Spinal cord (tissue), 10 donors: ENCODE results near the gene SRXN1. TPM values are rescaled to one million over a fixed set of nuclear protein-coding genes. Genes with fewer than 3 reads are reported as not detected.
A peak's percentile ranks its signal among the peaks of the same experiment; 100 is the strongest.

Experiments used
- DNase-seq, 6 donors: peaks; one replicate each; pipeline versions ENCODE4 v3.0.0 to v3.0.0-alpha.2; 2013 to 2015; ENCODE audit warnings: low spot score in 6 of 6, low read depth in 4 of 6
- H3K27ac ChIP-seq: one replicate; pipeline ENCODE4 v1.5.1; 2013; ENCODE audit warnings: low read depth, low read length, control low read depth
- H3K27me3 ChIP-seq: one replicate; pipeline ENCODE4 v1.6.1; 2013; ENCODE audit warnings: low read length; ENCODE audit not compliant: control insufficient read depth, insufficient read depth
- H3K36me3 ChIP-seq: one replicate; pipeline ENCODE4 v1.6.1; 2013; ENCODE audit warnings: low read length; ENCODE audit not compliant: control insufficient read depth, insufficient read depth
- H3K4me1 ChIP-seq: one replicate; pipeline ENCODE4 v1.6.1; 2013; ENCODE audit warnings: low read length; ENCODE audit not compliant: control insufficient read depth, insufficient read depth
- H3K4me3 ChIP-seq: one replicate; pipeline ENCODE4 v1.5.1; 2013; ENCODE audit warnings: low read depth, low read length, control low read depth
- H3K9me3 ChIP-seq: one replicate; pipeline ENCODE4 v1.6.1; 2013; ENCODE audit warnings: low read length; ENCODE audit not compliant: control insufficient read depth, insufficient read depth
- WGBS: methylation state at CpG from one replicate; pipeline ENCODE4 v1.1.5; 2013; ENCODE audit warnings: missing lambda C conversion rate; ENCODE audit not compliant: insufficient coverage; 5-methylcytosine and 5-hydroxymethylcytosine counted together
- polyA plus RNA-seq, 2 donors: library from polyadenylated mRNA; unstranded; fragments of 120-200 nt; gene quantifications; one replicate each; pipeline ENCODE4 v1.2.1, GENCODE V29; 2013; ENCODE audit not compliant: insufficient read length in 2 of 2
- total RNA-seq, 2 donors: library from RNA; depleted of rRNA in 1 of 2; stranded (reverse); fragments of 120-200 nt in 1 of 2; fragments of >200 nt in 1 of 2; gene quantifications; one replicate each; pipeline versions ENCODE4 v1.2.3 to v1.2.4, GENCODE V29; 2013 to 2014
- donor health status: healthy.

The SRXN1 gene
- total and polyA plus RNA-seq, 4 donors, result 20.3 to 23.8 (median 21.5) TPM

DNA sequence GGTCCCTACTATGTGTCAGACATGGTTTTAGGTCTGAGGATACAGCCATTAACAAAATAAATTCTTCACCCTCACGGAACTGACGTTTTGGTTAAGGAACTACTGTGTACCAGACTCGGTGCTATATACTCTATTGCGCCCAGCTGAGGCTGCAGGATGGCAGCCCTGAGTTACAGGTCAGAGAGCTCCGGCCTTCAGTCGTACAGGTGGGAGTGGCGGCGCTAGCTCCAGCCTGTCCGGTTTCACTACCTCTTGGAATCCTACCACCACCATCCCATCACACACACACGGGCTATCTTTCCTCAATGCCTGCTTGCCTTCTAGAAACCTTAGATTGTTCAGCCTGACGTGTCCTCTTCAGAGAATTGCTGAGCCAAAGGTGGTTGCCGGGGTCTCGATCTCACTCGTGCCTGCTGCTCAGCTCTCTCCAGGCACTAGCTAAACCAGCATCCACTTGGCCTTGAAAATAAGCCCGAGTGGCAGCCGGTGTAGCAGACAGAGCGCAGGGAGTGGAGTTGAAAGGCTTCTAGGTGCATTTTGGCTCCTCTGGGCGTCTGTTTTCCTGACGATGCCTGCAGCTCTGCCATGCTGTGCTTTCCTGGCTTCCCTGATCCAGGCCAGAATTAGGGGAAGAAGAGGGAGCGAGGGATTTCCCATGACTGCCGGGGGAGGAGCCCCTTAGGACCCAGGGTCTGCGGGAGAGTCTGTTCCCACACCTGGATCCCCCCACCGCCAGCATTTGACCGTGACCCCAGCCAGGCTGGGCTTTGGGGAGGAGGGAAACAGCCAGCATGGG, 41.8 kb downstream of the SRXN1 start:
- Histone ChIP-seq H3K9me3 (no peaks in the 10 kb centered on the region), H3K27ac (no peak overlapping the region), H3K4me1 (peaks cover 32% of the 10 kb centered on the region), H3K36me3 (no peaks in the 10 kb centered on the region), H3K4me3 (no peak overlapping the region), H3K27me3 (peaks cover 31% of the 10 kb centered on the region)
- 51% methylated on average over 24 of the region's 24 CpGs for WGBS
- DNase-seq, result no peak

DNA sequence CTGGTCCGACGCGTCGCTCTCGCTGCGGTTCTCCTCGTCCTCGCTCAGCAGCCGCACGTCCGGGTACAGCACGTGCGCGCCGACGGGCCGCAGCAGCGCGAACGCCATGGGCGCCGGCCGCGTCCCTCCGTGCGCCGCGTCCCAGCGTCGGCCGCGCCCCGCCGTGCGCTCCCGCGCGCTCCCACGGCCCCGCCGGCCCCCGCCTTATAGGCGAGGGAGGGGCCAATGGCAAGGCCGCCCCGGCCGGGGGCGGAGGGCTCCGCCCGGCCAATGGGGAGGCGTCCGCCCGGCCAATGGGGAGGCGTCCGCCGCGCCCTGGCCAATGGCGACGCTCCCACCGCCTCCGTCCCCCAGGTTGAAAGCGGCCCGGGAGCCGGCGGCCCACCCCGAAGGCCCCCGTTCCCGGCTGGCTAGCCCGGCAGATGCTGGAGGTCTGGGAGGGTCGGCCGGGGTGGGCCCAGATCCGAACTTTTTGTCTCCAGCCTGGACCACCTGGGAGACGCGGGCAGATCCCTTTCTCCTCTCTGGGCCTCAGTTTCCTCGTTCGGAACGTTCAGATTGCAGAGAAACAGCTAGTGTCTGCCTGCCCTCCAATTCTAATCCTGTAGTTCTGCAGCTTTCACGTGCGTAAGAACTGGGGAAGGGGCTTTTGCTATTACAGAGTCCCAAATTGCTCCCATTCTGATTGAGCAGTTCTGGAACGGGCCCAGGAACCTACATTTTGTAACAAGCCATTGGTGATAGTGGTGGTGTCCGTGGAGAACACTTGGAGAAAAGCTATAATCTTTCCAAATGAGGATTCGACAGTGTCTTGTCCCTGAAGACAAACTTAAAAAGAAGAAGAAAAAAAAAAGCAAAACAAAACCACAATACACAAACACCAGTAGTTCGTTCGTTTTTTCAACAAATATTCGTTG, 42.6 kb downstream of the SRXN1 start, which contains the start of gene TCF15:
Gene TCF15, minus strand, starts transcription at position 180 of the 917 bp plus-strand sequence. Its CDS starts 72 bp downstream, at position 108.
- peaks cover 31% of the 10 kb centered on the region for H3K27me3 ChIP-seq

DNA sequence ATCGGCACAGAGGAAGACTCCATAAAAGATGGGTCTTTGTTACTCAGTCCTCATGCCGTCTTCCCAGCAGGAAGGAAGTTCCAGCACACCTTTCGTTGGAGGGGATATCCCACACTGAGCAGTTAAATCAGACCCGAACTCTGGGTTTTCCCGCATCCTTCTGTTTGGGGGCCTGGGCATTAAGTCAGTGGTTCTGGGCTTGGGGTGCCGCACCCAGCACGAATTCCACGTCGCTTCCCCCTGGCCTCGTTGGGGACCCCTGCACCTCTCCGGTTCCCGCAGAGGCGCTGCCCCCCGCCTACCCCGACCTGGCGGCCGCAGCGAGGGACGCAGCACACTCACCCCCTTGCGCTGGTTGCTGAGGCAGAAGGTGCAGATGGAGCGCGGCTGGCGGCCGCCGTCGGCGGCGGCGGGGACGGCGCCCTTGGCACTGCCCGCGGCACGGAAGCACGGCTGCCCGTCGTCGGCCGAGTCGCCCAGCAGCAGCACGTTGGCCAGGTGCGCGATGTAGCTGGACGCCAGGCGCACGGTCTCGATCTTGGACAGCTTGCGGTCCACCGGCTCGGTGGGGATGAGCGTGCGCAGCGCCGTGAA, 43.5 kb downstream of the SRXN1 start:
- Histone ChIP-seq H3K27me3 (peaks cover 31% of the 10 kb centered on the region), H3K4me1 (peaks cover 38% of the 10 kb centered on the region), H3K27ac (no peak overlapping the region), H3K9me3 (no peaks in the 10 kb centered on the region), H3K4me3 (no peak overlapping the region), H3K36me3 (peaks cover under 1% of the 10 kb centered on the region)
- no peak for DNase-seq
- 4% methylated on average over 53 of the region's 54 CpGs for WGBS

More for the DNA sequence above, 42.6 kb downstream of the SRXN1 start, which contains the start of gene TCF15:
- Histone ChIP-seq H3K27ac (no peak within 1 kb of the TSS), H3K36me3 (no peaks in the 10 kb centered on the region), H3K4me1 (peaks cover 38% of the 10 kb centered on the region), H3K9me3 (no peaks in the 10 kb centered on the region), H3K4me3 (no peak within 1 kb of the TSS)
- 2% methylated on average over 79 of the region's 84 CpGs for WGBS
- peak in 5 of 6 donors; percentile 23 to 83 (median 42) for DNase-seq

DNA sequence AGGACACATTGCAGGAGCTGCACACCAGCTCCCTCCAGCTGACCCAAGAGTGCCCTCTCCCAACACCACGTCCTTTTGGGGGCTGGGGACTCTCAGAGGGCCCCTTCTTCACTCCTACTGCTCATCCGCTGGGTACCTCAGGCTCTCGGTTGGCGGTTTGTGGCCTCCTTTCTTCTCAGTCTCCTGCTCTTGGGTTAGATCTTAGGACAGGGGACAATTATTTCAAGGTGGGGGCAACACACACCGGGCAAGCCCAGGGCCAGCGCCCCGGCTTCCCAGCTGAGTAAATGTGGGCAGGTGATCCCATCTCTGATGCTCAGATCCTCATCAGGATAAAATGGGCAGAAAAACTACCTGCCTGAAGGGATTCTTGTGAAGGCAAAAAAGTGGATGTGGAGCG, 44.0 kb downstream of the SRXN1 start:
- DNase-seq, result no peak
- Histone ChIP-seq H3K36me3 (peaks cover 3% of the 10 kb centered on the region), H3K4me1 (peaks cover 41% of the 10 kb centered on the region), H3K27me3 (peaks cover 31% of the 10 kb centered on the region), H3K9me3 (no peaks in the 10 kb centered on the region), H3K4me3 (no peak overlapping the region), H3K27ac (no peak overlapping the region)
- WGBS, result 65% methylated on average over 7 of the region's 8 CpGs

DNA sequence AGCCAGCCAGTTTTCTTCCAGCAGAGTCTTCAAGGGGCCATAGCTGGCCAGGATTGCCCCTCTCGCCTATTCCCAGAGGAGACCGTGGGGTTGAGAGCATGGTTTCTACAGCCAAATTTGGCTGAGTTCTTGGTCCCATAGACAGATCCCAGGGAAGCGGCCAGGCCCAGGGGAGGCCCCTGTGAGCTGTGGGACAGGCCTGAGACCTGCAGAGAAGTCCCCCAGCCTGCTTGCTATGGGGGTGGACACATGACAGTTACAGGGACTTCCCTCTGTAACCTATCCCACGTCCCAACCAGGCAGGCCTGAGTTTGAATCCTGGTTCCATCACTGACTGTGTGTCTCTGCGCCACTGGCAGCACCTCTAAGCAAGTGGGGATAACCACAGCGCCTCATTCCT, 45.5 kb downstream of the SRXN1 start:
- H3K9me3 ChIP-seq, result no peaks in the 10 kb centered on the region
- no peak for DNase-seq
- H3K27ac ChIP-seq, result no peak overlapping the region
- peaks cover 3% of the 10 kb centered on the region for H3K36me3 ChIP-seq
- peaks cover 29% of the 10 kb centered on the region for H3K27me3 ChIP-seq
- peaks cover 41% of the 10 kb centered on the region for H3K4me1 ChIP-seq
- 83% methylated on average over 5 of the region's 6 CpGs for WGBS
- no peak overlapping the region for H3K4me3 ChIP-seq

DNA sequence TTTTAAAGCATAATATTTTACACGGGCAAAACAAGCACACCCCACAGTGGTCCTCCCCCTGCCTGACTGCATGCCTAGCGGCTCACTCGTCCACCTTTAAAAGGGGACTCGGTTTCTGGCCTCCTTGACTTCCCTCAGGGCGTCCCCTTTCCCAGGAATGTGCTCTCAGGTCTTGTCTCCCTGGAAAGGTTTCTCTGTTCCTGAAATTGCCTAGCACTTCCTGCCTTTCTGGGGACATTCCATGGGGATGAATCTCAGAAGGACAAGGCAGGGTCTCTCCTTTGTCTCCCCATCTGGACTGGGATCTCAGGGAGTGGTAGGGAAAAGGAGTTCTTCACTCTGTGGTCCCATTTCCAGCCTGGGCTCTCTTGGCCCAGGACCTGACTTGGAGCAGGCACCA, 47.8 kb downstream of the SRXN1 start:
- H3K36me3 ChIP-seq, result peaks cover 3% of the 10 kb centered on the region
- H3K4me3 ChIP-seq, result no peak overlapping the region
- WGBS, result 86% methylated on average over 5 of the region's 5 CpGs
- no peak for DNase-seq
- no peak overlapping the region for H3K27ac ChIP-seq
- peaks cover 32% of the 10 kb centered on the region for H3K4me1 ChIP-seq
- peaks cover 11% of the 10 kb centered on the region for H3K27me3 ChIP-seq
- H3K9me3 ChIP-seq, result no peaks in the 10 kb centered on the region

DNA sequence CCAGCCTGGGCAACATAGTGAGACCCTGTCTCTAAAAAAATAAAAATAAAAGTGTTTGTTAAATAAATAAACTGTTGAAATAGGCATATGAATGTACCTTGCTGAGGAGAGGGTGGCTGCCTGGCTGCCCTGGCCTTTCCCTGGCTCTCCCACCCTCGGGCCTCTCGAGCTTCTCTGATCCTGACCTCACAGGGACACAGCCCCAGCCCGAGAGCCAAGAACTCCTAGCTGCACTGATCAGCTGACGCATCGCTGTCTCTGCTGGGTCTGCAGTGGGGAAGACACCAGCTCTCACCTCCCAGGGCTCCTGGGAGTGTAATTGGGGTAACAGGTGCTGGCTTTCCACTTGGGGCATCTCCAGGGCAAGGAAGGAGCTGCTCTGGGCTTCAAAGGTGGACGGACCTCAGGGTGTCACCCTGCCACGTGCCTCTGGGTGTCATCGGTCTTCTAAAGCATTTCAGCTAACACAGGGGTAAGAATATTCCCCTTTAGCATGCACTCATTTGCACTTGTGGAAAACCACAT, 49.8 kb downstream of the SRXN1 start:
- Histone ChIP-seq H3K4me1 (peaks cover 20% of the 10 kb centered on the region), H3K27me3 (peaks cover 3% of the 10 kb centered on the region), H3K4me3 (no peak overlapping the region), H3K9me3 (no peaks in the 10 kb centered on the region), H3K27ac (no peak overlapping the region), H3K36me3 (peaks cover 3% of the 10 kb centered on the region)
- no peak for DNase-seq
- 82% methylated on average over 8 of the region's 8 CpGs for WGBS

DNA sequence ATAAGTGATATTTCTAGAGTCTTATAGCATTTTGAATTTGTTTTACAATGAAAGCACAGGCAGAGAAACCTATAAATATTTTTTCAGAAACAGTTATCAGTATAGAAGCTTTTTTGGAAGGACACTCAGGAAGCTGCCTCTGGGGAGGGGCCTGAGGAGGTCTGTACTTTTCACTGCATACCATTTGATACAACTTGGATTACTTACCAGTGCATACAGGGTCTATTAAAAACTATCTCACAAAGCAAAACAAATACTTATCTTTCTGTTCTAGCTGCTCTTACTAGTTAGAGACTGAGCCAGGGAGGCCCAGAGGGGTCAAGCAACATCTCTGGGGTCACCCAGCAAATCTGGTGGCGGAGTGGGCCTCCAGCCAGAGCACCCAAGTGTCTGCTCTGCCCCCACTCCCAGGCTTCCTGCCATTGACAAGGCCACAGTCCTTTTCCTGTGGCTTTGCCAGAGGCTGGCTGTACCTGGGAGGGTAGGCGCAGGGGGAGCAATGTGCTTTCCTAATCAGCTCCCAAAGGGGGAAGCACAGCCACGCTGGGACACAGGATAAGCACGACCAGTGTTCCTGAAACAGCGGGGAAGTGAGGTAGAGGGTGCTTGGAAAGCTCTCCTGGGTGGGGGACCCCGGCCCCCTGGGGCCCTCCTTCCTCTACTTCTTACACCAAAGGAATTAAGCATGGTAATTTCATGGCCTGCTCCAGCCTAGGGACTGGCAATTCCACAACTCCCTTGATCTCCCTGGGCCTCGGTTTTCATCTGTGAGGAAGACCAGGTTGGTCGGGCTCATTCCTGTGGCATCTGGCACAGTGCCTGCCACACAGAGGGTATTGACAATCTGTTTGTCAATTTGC, 50.7 kb downstream of the SRXN1 start:
- Histone ChIP-seq H3K27ac (no peak overlapping the region), H3K36me3 (peaks cover 3% of the 10 kb centered on the region), H3K4me3 (no peak overlapping the region), H3K4me1 (peaks cover 14% of the 10 kb centered on the region), H3K27me3 (no peaks in the 10 kb centered on the region), H3K9me3 (no peaks in the 10 kb centered on the region)
- WGBS, result 79% methylated on average over 6 of the region's 8 CpGs
- DNase-seq, result no peak
